Posterior vena cava (tissue), 2 donors: ENCODE measurements around the gene TMEM38A. TPM values are rescaled to one million over a fixed set of nuclear protein-coding genes. Genes with fewer than 3 reads are reported as not detected.
"Not testable (repeated sequence)": the region's sequence is repeated elsewhere in the genome, so short reads cannot be mapped to it uniquely, and the experiment has no call there.

Experiments used
- DNase-seq: peaks from one replicate; pipeline ENCODE4 v3.0.0-alpha.2; 2020; ENCODE audit warnings: low spot score
- intact Hi-C, 2 donors: fragments of 100-400 bp; cut with DNase I; formaldehyde crosslinking; loops; one replicate each; pipeline versions ENCODE4 v1.14.1 to v1.14.2; 2022 to 2023
- total RNA-seq, 2 donors: library from RNA; stranded (reverse); fragmentation: NEBNext Ultra II Directional; extraction: Animal tissue kit (Norgen Biotek cat#: 25700); gene quantifications; one replicate each; pipeline ENCODE4 v1.2.1, GENCODE V29; 2021
- donor health status: DM: yes; HTN: yes; CAD: no.
- donor health status: DM: yes; HTN: yes; CAD: no.

The TMEM38A gene
- total RNA-seq, 2 donors from 2014 or later = 1.9 to 3.5 TPM

GRCh38 chr19:16628183-16628983 lies 32.6 kb upstream of the TMEM38A start, which contains the start of gene MED26:
MED26 (minus strand) TSS chr19:16628204; CDS start chr19:16627943, 261 bp downstream.
- DNase-seq = peak; percentile 98
- intact Hi-C loops = loop anchor here (10.0 kb wide), 1 partner anchor 54 kb away; the partner anchor contains the start of gene SLC35E1 (in 2 of the 2)

GRCh38 chr19:16628984-16629691 lies 31.8 kb upstream of the TMEM38A start:
- DNase-seq = no peak
- intact Hi-C loops = loop anchor here (10.0 kb wide), 1 partner anchor 54 kb away; the partner anchor contains the start of gene SLC35E1 (in 2 of the 2)

- intact Hi-C loops = loop anchor here in 1 of 2 donors (2.0 kb wide), 1 partner anchor 75 kb away; no protein-coding TSS in a partner anchor
- no peak for DNase-seq
These were observed 29.5 kb upstream of the TMEM38A start for GRCh38 chr19:16631465-16631864.

GRCh38 chr19:16637535-16637934 lies 23.4 kb upstream of the TMEM38A start:
- DNase-seq = no peak
- intact Hi-C loops = no loop called here

- intact Hi-C loops = no loop called here
- DNase-seq = no peak
These were observed 22.3 kb upstream of the TMEM38A start for GRCh38 chr19:16638666-16639065.

GRCh38 chr19:16640951-16641350 lies 20.0 kb upstream of the TMEM38A start:
- no peak for DNase-seq
- intact Hi-C loops = no loop called here

GRCh38 chr19:16641695-16642094 lies 19.2 kb upstream of the TMEM38A start:
- no peak for DNase-seq
- intact Hi-C loops = no loop called here

GRCh38 chr19:16645140-16645539 lies 15.8 kb upstream of the TMEM38A start:
- intact Hi-C loops = no loop called here
- DNase-seq = no peak

- intact Hi-C loops = no loop called here
- DNase-seq = peak; percentile 80
These were observed 11.2 kb upstream of the TMEM38A start for GRCh38 chr19:16649734-16650133.

GRCh38 chr19:16650821-16651220 lies 10.1 kb upstream of the TMEM38A start:
- intact Hi-C loops = no loop called here
- DNase-seq = no peak

- DNase-seq, intact Hi-C loops: not testable (repeated sequence)
These were observed 9.3 kb upstream of the TMEM38A start for GRCh38 chr19:16651421-16652188.

GRCh38 chr19:16652854-16653253 lies 8.1 kb upstream of the TMEM38A start:
- intact Hi-C loops = no loop called here
- no peak for DNase-seq

GRCh38 chr19:16654140-16654539 lies 6.8 kb upstream of the TMEM38A start:
- DNase-seq = no peak
- intact Hi-C loops = no loop called here

- intact Hi-C loops = no loop called here
- no peak for DNase-seq
These were observed 6.3 kb upstream of the TMEM38A start for GRCh38 chr19:16654627-16655026.

GRCh38 chr19:16655727-16656126 lies 5.2 kb upstream of the TMEM38A start:
- no peak for DNase-seq
- intact Hi-C loops = no loop called here

GRCh38 chr19:16657384-16657783 lies 3.6 kb upstream of the TMEM38A start:
- no peak for DNase-seq
- intact Hi-C loops = no loop called here

- DNase-seq = no peak
- intact Hi-C loops = no loop called here
These were observed 1.5 kb upstream of the TMEM38A start for GRCh38 chr19:16659464-16659831.

- peak; percentile 99 for DNase-seq
- intact Hi-C loops = no loop called here
These were observed 869 bp upstream of the TMEM38A start, which contains the start of gene SMIM7 for GRCh38 chr19:16659832-16660708. SMIM7 (minus strand) TSS chr19:16660144; CDS start chr19:16660110, 34 bp downstream.
